ENCODE results near the gene RPS6KA2. TPM values are rescaled to one million over a fixed set of nuclear protein-coding genes. Genes with fewer than 3 reads are reported as not detected.
A peak's percentile ranks its signal among the peaks of the same experiment; 100 is the strongest.

Gene RPS6KA2
- total RNA-seq, 1 donor from 2014 or later, result 33.7 TPM

GRCh38 chr6:166360243-166361076, 266.6 kb downstream of the RPS6KA2 start:
- DNase-seq (ENCODE audit: low read depth, low spot score), result no peak
- Mint-ChIP-seq H3K27ac (ENCODE audit: unreplicated experiment) (no peak overlapping the region), H3K27me3 (ENCODE audit: low read depth) (peaks cover 2% of the 10 kb centered on the region), H3K36me3 (ENCODE audit: low read depth) (peaks cover 4% of the 10 kb centered on the region), H3K4me1 (peaks cover 27% of the 10 kb centered on the region), H3K9me3 (peaks cover 6% of the 10 kb centered on the region), H3K4me3 (no peak overlapping the region)
- no peak for TF ChIP-seq CTCF (conservative IDR thresholded peaks at IDR 0.05)

Small RNA genes within 50 kb of the gene (microRNA-seq; reads per million reads assigned to microRNA genes)
- 13.0 reads per million, percentile 27 among the genes with 10 or more reads in this experiment for gene MIR1913

Other genes with a start within 250 kb of the RPS6KA2 start
- gene MPC1, start 244.3 kb downstream of the RPS6KA2 start, total RNA-seq, result 32.0 and 32.6 TPM in 2 replicates
- 0.70 and 0.98 TPM in 2 replicates for gene RAMACL, start 40.6 kb downstream of the RPS6KA2 start, total RNA-seq

All from neural crest cell (in vitro differentiated cells).